Measurements from ENCODE around the gene ITGA8.

The ITGA8 gene

DNA sequence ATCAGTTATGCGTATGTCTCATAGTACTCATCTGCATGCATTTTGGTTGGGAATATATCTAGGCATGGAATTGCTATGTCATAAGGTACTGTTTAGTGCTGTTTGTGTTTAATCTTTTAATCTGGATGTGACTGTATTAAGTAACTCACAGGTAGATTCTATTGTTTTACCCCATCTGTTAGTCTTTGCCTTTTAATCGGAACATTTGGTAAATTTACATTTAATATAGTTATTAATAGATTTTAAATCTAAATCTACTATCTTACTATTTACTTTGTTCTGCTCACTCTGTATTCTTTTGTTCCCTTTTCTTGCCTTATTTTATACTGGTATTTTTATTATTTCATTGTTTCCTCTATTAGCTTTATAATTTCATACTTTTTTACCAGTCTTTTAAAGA lies 10.6 kb upstream of the ITGA8 start:
- no peak for DNase-seq

DNA sequence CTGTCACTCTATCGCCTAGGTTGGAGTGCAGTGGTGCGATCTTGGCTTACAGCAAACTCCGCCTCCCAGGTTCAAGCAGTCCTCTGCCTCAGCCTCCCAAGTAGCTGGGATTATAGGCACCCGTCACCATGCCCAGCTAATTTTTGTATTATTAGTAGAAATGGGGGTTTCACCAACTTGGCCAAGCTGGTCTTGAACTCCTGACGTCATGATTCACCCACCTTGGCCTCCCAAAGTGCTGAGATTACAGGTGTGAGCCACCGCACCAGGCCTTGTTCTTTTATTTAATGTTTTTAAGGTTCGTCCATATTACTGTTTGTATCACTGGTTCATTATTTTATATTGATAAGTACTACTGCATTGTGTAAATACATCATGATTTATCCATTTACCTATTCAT lies 10.2 kb upstream of the ITGA8 start:
- no peak for DNase-seq

DNA sequence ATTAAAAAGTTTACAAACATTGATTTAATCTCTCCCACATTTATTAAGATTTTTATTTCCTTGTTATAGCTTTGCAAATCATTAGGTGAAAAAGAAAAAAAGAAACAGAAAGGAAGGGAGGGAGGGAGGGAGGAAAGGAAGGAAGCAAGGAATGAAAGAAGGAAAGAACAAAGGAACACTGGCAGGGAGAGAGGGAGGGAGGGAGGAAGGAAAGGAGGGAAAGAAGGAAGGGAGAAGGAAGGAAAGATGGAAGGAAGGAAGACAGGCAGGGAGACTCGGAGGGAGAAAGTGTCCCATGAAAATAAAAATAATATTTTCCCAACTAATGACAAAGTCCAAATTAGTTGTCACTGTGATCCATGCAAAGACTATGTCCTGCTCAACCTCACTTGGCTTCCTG lies 6.3 kb upstream of the ITGA8 start:
- no peak for DNase-seq

DNA sequence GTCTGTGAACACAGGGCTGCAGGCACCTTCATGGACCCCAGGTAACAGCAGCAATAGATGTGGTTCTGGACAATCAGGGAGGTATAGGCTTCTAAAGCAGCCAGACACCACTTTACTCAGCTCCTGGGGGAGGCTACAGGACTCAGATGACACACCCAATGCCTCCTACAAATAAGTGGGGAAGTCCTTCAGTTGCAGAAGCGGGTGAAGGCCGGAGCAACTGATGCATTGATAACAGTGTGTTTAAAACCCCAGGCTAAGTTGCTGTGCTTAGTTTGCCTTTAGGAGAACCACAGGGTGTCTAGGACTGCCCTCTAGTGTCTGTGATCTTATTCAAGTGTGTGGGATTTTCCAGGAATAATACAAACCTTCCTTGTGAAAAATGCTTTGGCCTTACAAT lies 5.9 kb upstream of the ITGA8 start:
- DNase-seq = no peak

DNA sequence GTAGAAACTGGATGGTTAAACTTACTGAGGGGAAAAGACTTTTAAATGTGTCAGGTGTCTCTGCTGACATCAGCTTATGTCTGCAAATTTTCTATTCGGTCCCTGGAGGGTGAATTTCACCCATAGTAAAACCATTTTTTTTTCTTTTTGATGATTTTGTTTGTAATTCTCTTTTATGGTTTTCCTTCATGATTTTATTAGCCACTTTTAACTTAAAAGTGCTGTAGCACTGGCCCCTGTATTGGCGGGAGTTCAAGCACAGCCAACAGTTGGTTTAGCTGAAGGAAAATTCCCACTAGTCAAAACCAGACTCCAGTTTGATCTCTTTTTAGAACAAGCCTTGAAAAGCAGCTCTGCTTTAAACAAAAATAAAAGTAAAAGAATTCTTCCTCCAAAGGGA lies 5.0 kb upstream of the ITGA8 start:
- DNase-seq = no peak

DNA sequence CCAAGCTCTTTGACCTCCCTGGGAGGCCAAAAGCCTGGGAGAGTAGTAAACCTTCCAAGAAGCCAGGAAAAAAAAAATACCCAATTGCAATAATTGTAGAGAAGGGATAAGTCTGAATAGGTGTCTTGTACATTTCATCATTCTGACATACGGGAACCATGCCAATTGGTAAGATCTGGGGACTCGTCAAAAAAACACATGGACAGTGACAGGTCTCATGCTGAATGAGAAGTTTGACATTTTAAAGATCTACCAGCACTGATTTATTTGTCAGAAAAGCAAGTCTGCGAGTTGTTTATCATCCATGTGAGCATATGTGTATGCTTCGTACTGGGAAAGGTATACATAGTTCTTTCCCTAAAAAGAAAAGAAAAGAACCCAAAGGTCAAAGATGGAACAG lies 4.1 kb upstream of the ITGA8 start:
- DNase-seq = no peak

DNA sequence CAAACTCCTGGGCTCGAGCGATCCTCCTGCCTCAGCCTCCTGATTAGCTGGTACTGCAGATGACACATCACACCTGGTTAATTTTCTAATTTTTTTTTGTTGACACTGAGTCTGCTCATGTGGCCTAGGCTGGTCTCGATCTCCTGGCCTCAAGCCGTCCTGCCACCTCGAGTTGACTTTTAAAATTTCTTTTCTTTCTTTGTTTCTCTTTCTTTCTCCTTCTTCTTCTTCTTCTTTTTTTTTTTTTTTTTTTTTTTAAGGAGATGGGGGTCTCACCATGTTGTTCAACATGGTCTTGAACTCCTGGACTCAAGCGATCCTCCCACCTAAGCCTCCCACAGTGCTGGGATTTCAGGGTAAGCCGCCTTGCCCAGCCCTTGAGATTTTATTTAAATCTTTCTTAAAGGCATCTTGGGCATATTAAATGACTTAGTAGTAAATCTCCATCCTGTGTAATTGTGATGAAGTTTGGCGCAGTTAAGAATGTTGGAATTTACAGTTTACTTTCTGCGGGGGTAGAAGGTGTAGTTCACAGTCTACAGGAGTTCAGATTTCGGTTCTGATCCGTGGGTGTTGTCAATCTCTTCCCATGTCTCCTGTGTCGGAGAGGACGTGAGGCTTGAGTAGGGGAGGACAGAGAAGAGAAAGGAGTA lies 1.0 kb upstream of the ITGA8 start:
- DNase-seq = no peak

DNA sequence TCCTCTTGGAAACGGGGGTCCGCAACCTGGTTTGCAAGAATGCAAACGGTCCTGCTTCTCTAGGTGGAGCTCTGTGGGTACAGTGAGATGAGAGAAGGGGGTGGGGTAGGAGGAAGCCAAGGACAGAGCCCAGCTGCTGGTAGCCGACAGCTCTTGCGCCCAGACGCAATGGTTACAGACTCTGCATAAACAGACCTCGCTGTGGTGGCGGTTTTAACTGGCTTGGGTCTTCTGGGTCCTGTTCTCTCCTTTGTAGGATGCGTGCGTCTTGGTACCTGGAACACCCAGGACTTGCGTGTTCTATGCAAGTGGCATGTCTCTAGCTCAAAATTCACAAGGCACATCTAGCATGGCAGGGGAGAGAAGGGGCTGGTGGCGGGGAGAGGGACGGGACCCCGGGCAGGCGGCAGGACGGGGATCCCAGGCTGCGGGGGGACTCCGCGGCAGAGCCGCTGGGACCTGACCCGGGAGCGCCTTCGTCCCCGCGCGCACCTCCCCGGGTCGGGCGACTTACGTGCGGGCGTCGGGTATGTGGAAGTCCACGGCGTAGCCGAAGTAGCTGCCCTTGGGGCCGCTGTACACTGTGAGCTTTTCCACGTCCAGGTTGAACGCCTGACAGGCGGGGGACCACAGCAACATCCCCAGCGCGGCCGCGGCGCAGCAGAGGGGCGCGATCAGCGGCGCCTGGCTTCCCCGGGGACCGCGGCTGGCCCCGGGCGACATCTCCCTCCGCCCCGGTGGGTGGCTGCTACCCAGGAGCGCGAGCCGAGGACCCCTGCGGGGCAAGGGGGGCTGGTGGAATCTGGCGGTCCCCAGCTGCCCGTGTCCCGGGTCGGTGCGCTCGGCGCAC lies 448 bp downstream of the ITGA8 start:
- no peak for DNase-seq

DNA sequence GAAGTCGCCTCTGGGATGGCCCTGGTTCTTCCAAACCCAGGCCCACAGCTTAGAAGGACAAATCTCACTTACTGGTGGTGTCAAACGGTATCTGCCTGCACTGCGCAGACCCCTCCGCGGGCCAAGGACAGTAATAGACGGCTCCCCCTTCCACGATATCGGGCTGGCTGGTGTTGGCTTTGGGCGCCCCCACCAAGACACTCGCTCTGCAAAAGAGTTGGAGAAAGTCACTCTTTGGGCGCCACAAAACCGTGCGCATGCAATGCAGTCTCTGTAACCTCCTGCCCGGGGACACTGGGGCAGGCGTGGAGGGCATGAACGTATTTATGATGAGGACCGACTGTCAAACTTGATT lies 1.1 kb downstream of the ITGA8 start:
- DNase-seq = no peak

DNA sequence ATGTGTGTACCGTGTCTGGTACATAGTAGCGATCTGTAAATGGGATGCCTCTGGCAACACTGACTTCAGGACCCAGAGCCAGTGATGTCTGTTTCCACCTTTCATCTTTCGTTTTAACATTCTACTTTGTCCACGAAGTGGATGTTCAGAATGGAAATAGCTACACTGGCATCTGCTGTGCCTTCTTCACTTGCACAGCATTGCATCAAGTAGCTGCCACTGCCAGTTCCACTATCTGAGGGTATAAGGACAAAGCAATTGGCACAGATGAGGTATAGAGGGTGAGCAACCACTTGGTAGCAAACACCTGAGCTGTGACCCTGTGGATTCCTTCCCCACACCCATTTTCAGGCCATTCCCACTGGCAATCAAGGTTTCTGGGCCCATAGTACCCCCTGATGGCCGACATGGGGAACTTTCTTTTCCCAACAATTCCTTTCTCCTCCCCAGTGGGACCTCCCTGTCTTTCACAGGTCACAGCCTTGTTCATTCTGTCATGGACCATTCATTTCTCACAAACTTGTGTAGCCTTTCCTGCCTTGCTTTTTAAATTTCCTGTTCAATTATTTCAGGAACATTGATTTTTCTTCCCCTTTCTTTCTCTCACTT lies 4.0 kb downstream of the ITGA8 start:
- no peak for DNase-seq

DNA sequence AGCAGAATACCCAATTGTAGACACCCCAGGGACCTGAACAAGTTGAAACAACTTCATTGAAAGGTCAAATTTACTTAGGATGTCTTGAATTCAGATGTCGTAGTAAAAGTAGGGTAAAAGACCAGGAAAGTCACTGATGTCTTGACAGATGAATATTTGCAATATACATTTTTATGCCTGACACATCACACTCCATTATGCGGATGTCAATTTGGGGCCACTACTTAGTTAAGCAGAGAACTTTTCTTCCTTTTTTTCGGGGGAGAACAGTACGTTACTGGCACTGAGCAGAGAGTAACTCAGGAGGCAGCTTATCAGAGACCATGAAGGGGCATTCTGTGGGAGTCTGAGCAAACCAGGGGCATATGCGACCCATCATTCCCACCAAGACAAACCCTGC lies 4.9 kb downstream of the ITGA8 start:
- DNase-seq = no peak

DNA sequence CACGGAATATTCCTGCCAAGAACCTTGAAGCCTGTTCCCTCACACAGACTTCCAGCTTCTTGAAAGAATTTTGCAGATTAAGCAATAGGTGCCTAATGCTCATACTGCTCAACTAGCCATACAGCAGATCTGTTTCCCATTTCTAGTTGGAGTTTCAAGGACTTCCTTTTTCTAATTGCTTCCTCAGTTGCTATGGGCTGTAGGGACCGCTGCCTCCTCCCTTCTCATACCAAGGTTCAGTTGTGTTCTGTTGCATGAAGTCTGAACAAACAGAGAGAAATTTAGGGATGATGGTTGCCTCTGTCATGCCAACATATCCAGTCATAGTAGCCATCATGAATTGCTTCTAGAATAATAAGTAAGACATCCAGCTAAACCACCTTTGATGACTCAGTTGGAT lies 6.8 kb downstream of the ITGA8 start:
- DNase-seq = no peak

DNA sequence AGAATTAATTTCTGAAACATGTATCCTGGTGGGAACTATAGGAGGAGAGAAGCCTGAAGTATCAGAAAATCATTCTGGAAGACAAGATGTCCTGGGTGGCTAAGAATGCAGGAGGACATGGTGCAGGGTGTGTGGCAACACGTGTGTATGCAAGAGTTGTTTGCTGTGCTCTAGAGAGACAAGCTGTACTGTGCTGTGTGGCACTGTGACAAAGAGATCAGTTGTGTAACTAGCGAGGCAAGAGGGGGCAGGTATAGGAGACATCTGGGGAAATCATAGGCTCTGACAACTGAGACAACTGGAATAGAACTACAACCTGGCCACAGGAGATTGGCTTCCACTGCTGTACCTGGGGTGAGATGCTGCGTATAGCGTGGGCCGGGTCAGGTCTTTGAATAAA lies 9.3 kb downstream of the ITGA8 start:
- no peak for DNase-seq

DNA sequence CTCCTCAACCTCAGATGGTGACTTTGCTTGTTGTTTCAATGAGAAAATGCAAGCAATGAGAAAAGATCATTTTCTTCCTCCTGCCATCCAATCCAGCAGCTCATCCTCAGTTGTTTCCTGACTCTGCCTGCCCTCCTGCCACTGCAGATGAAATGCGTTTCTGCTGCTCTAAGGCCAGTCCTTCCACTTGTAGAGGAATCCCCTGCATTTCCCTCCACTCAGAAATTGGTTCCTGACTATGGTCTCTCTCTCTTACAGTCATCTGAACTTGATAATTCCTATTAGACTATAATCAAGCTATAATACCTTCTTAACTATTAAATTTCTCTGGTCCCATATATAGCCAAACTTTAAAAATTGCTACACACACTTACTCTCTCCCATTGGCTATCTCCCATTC lies 14.4 kb downstream of the ITGA8 start:
- DNase-seq = no peak

DNA sequence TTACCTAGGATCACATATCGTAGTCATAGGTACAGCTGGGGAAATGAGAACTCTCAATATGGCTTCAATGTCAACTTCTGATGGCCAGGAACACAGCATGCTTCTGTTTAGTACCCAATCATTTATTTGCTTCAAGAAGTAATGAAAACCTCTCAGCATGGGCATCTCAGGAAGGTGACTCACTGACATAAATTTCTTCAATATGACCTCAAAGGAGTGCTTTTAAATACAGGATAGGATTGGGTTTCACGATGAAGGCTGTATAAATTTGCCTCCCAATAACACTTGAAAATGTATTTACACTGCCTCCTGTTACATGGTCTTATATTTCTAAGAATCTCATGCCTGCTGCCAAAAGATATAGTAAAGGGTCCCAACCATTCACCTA lies 15.1 kb downstream of the ITGA8 start:
- no peak for DNase-seq

DNA sequence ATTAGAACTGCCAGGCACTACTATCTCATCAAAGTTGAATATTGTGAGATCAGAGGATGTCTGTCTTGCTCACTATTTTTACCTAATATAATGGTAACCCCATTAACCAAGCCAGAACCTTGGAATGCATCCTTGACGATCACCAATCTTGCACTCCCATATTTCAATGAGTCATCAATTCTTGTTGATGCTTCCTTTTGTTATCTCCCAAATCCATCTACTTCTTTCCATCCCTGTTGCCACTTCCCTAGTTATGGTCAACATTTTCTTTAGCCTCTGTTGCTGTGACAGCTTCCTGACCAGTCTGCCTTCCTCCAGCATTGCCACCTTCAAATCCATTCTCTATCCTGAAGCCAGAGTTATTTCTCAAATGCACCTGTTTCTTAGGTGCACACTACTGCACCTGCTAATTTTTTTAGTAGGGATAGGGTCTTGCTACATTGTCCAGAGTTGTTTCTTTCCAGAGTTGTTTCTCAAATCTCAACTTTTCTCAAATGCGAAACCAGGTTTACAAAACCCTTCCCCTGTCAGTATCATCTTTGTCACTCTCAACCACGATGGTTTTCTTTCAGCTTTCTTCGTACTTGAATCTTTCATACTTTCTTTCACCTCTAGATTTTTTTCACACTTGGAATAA lies 15.7 kb downstream of the ITGA8 start:
- DNase-seq = no peak

DNA sequence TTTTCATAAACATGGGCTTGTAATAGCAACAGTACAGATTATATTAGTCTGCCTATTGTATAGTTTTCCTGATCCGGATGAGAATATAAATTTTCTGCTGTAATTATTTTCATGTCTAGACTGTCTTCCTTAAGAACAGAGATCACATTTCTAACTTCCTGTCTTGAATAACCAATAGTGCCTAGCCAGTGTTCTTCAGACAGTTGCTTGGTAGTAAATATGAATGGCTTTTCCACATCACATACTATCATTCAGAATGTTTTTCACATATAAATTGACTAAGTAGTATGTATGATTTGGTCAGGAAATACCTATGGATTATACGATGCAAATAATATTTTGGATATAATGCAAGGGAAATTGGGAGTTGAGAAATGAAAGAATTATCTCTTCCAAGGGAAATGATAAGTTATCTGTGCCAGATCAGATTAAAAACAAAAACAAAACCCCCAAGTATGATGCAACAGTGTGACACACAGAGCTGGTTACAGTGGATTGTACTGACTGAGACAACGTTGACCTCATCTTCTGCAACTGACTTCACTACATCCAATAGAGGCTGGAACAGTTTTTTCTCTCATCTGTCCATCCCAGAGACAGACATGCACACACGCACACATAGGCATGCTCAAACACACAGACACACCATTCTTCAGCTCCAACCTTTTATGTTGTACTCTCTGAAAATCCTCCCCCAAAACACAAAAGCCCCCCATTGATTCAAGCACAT lies 16.4 kb downstream of the ITGA8 start:
- no peak for DNase-seq

DNA sequence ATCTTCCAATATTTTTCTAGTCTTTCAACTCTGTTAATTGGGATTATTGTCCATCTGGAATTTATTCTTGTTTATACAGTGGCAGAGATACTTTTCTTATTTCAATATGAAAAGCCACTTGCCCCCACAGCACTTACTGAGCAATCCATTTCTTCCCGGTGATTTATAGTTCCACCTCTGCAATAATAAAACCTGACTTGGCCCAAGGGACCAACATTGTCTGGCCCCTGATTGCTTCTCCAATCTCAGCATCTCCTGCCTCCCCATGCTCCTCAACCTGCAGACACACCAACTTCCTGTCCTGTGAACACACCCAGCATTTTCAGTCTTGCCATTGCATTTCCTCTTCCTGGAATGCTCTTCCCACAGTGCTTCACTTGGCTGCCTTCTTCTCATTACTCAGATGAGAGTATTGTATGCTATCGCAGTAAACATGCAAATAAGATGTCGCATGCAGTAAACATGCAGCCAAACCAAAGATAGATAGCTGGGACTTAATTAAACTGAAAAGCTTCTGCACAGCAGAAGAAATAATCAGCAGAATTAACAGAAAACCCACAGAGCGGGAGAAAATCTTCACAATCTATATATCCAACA lies 19.5 kb downstream of the ITGA8 start:
- DNase-seq = no peak

DNA sequence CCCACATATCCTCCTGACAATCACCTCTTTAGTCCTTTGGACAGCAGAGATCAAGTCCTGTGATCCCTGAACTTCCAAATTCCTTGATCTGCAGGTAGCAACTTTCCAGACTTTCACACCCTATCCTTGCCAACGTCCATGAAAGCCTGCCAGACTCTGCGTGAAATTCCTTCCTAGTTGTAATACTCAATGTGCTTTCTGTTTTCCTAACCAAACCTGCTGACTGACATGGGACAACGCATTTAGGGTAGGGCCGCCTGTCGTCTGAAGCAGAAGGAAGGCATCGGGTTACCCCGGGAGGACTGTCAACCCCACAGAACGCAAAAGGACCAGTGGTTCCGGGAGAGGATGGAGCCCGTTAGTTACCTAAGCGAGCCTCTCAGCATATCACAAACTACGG lies 23.9 kb downstream of the ITGA8 start:
- no peak for DNase-seq

DNA sequence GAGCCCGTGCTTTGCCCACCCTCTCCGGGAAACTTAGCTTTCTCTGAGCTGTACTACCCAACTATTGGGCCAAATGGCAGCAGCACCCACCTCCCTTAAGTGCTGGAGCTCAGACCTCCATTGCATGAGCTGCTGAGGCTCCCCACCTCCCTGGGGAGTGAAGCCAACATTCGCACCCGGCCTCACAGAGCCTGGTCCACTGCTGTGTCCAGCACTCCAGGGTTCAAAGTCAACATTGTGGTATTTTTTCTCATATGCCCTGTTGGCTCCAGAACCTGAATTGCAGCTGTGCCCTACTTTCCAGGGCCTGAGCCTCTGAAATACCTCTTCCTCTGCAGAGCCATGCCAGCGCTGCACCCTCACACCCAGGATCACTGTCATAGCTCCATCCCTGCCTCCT lies 29.7 kb downstream of the ITGA8 start:
- no peak for DNase-seq

DNA sequence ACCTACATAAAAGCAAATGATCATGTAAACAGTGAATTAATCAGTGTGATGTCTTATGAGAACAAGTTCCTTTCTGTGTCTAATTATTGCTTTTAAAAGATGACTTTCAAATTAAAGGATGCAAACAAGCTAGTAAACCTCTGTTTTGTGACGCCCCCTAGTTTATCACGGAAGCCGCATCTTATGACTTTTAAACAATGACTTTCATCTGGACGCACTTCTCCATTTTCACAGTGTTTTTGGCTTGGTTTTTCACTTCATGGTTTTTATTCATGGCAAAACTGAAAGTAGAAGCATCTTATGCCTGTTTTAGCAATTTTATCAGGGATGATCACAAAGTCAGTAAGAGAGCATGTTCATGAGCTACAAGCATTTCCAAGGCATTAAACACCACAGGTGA lies 35.0 kb downstream of the ITGA8 start:
- no peak for DNase-seq

DNA sequence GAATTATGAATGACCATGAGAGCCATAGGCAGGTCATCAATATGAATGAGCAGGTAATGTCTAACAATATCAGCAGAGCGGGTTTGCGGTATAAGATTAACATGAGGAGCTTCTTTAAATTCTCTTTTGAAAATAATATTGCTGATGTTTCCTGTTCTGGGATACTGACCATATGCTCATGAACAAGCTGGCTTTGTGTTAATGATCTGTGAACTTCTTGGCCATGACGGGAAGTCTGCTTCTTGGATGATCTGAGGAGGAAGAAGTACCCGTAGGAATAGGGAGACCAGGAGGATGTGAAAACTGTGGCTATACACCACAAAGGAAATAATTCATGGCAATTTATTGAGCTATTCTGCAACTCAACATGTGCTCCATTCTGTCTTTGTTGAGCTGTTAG lies 38.6 kb downstream of the ITGA8 start:
- no peak for DNase-seq

DNA sequence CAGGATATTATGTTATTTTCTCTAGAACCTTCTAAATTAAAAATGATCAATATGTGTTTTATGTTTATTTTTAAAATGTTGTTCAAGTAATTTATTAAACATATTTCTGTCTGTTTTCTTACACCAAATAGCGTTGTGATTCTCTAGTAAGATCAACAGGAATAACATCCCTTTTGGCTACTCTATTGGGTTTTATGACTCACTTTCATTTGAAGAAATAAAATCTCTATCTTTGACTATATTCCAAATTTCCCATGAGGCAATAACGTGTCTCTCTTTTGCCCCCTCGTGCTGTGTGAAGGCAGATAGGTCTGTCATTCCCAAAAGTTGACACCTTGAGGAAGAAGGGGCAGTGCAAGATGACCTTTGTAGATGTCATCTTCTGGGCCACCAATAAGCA lies 40.9 kb downstream of the ITGA8 start:
- no peak for DNase-seq

Measured in DMS79 (cell line).